Right renal pelvis (tissue), 4 donors: ENCODE measurements around the gene PTPN12. TPM values are rescaled to one million over a fixed set of nuclear protein-coding genes. Genes with fewer than 3 reads are reported as not detected.
A peak's percentile ranks its signal among the peaks of the same experiment; 100 is the strongest.
"Not testable (repeated sequence)": the region's sequence is repeated elsewhere in the genome, so short reads cannot be mapped to it uniquely, and the experiment has no call there.

Experiments
- DNase-seq, 4 donors: peaks; one replicate each; pipeline ENCODE4 v3.0.0-alpha.2; 2013; ENCODE audit warnings: low read depth in 4 of 4, low spot score in 3 of 4, missing footprints in 1 of 4
- polyA plus RNA-seq, 4 donors: library from polyadenylated mRNA; unstranded; fragments of 120-200 nt; gene quantifications; one replicate each; pipeline ENCODE4 v1.2.1, GENCODE V29; 2013; ENCODE audit not compliant: insufficient read length in 4 of 4

PTPN12 gene
- polyA plus RNA-seq, result 100 to 1,000 TPM in 2 of 4 donors, 10 to 100 TPM in 2; 77.6 to 115 (median 102) TPM

DNA sequence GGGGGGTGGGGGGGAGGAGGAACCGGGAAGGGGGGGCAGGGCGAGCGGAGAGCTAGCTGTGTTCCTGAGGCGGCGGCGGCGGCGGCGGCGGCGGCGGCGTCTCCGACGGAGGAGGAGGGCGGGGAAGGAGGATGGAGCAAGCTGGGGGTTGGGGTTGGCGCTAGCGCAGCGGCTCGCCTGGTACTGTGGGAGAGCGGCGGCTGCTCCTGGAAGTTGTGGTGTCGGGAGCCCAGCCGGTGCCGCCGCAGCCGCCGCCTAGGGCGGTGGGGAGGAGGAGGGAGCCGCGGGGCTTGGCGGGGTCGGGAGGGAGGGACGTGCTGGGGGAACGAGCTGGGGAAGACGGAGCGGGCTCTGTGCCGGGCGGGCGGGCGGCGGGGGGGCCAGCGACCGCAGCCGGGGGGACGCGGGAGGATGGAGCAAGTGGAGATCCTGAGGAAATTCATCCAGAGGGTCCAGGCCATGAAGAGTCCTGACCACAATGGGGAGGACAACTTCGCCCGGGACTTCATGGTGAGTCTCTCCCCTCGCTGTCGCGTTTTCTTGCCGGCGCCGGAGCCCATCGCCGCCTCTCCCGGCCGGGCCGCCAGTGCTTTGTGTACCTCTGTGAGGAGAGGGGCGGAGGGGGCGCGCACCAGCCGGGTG lies at the start of gene PTPN12:
Gene PTPN12, plus strand, starts transcription at position 160 of the 642 bp plus-strand sequence. Its CDS starts 252 bp downstream, at position 412.
- peak; percentile 23 to 53 (median 42) for DNase-seq

- no peak for DNase-seq
Measured at GRCh38 chr7:77488986-77489385, 48.1 kb upstream of the PTPN12 start.

DNA sequence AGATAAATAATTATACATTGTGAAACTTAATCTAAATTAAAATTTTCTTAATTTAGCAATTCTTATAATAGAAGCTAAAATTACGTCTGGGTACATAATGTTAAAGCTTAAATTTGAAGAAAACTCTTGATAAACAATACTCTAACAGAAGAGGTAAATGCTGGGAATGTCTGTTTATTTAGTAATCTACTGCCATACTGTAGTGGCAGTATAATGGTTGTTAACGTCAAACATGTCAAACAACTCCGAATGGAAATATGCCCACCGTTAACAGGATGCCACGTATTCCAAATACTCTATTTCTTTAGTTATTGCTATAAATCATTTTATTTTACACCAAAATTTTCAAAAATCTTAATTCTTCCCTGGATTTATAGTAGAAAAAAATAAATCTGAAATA lies 40.0 kb upstream of the PTPN12 start:
- no peak for DNase-seq

DNA sequence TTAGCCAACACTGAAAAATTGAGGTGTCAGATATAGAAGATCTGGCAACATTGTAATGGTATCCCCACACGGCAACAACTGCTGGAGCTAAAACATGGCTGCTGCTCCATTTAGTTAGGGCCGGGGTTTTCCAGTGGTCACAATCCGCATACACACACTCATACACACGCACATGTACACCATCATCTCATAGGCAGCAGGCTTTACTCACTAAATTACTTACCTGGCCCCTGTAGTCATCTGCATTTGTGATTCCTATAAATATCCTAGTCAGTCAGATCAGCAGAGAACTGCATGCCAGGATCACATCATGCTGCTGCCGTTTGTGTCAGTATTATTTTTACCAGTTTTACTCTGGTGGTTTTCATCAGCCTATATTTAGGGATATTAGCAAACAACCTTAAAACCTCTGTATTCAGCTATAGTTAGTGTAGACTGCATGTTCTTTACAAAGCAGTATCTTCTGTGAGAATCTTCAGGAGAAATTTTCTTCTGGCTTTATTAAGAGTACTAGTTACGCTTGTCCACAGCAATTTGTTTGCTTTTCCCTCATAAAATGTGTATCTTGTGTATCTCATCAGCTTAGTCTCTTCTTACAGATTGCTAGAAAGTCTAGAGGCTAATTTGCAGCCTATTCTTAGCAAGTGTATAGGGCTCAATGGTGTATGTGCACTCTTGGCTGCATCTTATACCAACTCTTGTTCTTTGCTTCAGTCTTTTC lies 38.3 kb upstream of the PTPN12 start:
- no peak for DNase-seq

- DNase-seq, result no peak
Measured at GRCh38 chr7:77501192-77501515, 35.9 kb upstream of the PTPN12 start.

DNA sequence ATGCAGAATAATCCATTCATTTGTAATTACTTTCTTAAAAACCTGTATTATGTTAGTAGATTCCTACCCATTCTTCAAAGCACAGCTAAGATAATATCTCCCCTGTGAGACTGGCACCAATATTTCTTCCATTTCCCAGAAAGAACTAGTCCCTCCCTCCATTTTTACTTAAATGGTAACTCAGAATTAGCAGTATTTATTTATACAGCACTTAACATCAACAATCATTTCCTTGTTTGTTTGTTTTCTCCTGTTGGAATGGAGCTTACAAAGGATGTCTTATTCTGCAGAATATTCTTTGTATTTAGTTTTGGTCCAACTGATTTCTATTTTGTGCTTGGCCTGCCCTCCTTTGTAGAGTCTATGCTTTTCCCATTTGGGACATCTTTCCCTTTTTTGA lies 32.1 kb upstream of the PTPN12 start:
- DNase-seq, result no peak

GRCh38 chr7:77506899-77507298 lies 30.2 kb upstream of the PTPN12 start:
- no peak for DNase-seq

DNA sequence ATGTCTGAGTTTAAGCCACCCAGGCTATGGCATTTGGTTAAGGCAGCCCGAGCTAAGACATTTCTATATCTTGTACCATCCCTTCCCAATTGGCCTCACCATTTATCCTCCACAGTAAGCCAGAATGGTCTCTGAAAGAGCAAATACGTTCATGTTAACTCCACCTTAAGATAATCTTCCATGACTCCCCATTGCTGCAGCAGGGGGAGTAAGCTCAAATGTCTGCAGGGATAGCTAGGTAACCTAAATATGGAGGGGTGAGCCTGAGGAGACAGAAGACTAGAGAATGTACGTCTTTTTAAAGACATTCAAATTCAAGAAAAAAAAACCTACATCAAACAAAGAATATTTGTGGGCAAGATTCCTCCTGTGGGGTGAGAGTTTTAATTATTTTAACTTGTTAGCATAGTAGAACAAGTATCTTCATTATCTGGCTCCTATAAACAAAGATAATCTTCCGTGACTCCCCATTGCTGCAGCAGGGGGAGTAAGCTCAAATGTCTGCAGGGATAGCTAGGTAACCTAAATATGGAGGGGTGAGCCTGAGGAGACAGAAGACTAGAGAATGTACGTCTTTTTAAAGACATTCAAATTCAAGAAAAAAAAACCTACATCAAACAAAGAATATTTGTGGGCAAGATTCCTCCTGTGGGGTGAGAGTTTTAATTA lies 24.0 kb upstream of the PTPN12 start:
- not testable (repeated sequence) for DNase-seq

GRCh38 chr7:77516085-77516484 lies 21.0 kb upstream of the PTPN12 start:
- DNase-seq, result no peak

DNA sequence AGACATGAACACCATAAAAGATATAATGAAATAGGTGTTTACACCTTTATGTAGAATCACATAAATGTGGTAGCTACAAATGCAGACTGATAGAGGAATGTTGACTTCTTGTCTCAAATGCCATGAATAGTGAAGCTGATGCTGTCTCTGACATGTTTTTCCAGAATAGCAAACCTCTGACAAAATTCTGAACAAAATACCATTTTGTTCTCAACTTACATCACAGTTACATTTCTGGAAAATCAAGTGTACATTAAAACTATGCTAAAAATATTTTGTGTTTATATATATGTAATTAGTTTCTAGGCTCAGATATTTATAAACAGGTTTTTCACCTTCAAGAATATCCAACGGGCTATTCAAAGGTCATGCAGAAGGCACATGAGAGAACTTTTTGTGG lies 16.8 kb upstream of the PTPN12 start:
- no peak for DNase-seq

DNA sequence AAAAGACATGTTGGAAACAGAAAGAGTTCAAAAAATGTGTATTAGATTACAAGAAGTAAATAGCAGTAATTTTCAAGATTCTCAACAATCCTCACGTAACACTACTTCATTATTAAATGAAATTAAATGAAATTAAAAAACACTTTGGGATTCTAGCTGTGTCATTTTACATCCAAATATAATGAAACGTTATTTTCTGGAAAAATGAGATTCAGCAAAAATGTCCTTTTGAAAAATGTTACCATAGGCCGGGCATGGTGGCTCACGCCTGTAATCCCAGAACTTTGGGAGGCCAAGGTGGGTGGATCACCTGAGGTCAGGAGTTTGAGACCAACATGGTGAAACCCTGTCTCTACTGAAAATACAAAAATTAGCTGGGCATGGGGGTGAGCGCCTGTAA lies 15.6 kb upstream of the PTPN12 start:
- not testable (repeated sequence) for DNase-seq

DNA sequence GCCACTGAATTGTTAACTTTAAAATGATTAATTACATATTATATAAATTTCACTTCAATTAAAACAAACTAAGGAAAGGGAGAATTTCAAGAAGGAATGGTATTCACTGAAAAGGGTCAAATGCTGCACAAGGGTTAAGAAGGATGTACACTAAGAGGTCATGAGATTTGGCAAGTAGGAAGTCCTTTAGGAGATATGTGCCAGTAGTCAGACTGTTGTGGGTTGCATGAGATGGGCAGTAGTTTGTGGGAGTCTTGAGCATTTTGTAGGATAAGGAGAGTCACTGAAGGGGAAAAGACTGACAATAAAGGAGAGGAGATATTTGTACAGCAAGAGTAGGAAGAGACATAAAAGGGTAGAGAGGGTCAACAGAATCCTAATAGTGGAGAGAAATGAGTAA lies 12.4 kb upstream of the PTPN12 start:
- DNase-seq, result no peak

DNA sequence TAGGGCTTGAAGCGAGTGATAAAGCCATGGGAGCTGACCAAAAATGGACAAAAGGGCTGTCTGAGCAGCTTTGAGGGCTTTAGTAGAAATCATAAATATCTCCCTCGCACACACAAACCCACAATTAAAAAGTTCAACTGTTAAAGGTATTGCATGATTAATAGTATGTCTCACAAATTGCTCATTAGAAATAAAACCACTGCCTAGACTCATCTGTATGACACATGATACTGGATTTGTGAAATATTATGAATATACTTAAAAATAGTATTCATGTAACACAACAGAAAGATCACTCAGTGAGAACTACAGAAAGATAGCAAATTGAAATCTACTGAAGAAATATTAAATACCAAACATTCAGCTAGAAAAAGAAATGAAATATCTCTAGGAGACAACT lies 11.9 kb upstream of the PTPN12 start:
- no peak for DNase-seq

DNA sequence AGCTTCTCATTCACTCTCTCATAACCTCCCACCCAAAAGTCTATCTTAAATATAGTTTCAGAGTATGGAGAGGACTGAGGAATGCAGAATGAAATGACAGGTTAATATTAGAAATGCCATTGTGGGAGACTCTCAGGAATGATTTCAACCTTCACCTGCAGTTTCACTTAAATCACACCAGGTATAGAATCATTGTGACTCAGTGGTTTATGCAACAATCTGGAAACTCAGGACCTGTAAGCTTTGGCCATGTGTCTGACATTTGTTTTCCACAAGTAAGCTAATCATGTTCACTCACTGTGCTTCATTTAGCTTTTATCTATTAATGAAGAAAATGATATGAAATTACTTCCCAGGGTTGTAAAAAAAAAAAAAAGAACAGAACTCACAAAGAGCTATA lies 8.7 kb upstream of the PTPN12 start:
- no peak for DNase-seq

DNA sequence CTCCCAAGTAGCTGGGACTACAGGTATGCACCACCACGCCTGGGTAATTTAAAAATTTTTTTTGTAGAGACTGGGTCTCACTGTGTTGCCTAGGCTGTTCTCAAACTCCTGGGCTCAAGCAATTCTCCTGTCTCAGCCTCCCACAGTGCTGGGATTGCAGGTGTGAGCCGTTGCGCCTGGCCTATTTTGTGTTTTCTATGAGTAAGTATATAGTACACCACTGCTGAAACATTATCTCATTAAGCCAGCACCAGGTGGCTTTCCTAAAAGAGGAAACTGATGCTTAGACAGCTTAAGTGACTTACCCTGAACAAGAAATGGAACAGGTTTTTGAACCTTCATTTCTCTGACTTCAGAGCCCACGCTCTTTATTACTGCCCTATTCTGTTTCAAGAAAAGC lies 7.8 kb upstream of the PTPN12 start:
- no peak for DNase-seq

GRCh38 chr7:77531038-77531437 lies 6.1 kb upstream of the PTPN12 start:
- DNase-seq, result no peak

DNA sequence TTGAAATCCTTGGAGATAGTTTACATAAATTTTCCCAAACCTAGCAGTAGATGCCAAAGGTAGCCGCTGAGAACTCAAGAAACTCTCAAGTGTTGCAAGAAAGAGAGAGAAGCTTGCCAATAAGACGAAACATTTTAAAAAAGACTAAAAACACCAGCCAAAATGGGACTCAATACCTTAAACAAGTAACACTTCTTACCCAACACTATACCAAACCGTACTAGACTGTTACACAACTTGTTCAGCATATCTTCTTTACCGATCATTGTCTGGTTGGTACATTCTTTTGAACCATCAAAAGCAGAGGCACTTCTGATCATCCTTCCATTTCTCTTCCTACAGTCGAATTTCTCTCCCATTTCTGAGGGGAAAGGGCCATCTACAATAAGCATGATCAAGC lies 4.8 kb upstream of the PTPN12 start:
- no peak for DNase-seq

DNA sequence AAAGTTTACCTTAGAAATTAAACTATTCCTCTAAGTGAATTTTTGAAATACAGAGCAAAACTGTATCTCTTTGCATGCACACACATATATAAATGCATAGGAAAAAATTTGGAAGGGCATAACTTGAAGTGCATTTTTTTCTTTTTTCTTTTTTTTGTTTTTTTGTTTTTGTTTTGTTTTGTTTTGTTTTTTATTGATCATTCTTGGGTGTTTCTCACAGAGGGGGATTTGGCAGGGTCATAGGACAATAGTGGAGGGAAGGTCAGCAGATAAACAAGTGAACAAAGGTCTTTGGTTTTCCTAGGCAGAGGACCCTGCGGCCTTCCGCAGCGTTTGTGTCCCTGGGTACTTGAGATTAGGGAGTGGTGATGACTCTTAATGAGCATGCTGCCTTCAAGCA lies 4.4 kb upstream of the PTPN12 start:
- DNase-seq, result not testable (repeated sequence)

GRCh38 chr7:77534046-77534445 lies 3.0 kb upstream of the PTPN12 start:
- not testable (repeated sequence) for DNase-seq

DNA sequence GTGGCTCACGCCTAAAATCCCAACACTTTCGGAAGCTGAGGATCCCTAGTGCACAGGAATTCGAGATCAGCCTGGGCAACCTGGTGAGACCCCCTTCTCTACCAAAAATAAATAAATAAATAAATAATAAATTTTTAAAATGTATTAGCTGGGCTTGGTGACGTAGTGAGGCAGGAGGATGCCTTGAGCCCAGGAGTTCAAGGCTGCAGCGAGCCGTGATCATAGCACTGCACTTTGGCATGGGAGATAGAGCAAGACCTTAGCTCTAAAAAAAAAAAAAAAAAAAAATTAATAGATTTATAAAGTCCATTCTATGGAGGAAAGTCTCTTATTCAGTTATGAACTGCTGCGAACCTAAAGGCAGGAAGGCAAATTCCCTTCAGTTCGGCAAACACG lies 1.1 kb upstream of the PTPN12 start:
- peak in 1 of 4 donors; percentile 5 for DNase-seq

GRCh38 chr7:77536413-77537135 lies 521 bp upstream of the PTPN12 start:
- DNase-seq, result peak; percentile 88 to 94 (median 92)
